Measurements from ENCODE around the gene CARMIL1. TPM values are rescaled to one million over a fixed set of nuclear protein-coding genes. Genes with fewer than 3 reads are reported as not detected.

CARMIL1 gene
- total and polyA plus RNA-seq, 10 of the 15 experiments (the other 5 are each of a cell fraction or from before 2014, with no cell fraction given), result 6.4 to 18.1 (median 10.3) TPM

DNA sequence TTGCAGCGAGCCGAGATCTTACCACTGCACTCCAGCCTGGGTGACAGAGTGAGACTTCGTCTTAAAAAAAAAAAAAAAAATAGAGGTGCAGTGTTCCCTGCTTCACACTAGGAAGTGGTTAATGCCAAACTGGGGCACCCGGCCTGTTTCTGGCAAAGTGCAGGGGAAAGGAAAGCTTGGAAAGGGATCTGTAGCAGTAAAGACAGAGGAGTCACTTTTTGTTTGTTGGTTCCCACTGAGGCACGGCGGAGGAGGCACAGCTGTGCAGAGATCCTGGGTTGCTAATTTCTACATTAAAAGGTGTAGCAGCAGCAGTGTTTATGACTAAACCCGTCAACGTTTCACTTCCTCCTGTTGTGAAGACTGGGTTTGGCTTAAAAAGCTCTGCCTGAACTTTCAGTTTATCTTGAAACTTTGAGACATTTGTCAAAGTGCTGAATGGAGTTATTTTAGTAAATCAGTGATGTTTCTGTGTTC is 125.6 kb downstream of the CARMIL1 start (continued):
- TF ChIP-seq MYC (IDR thresholded peaks at IDR 0.05; ENCODE audit: insufficient read depth, insufficient read length, insufficient replicate concordance, low read length, severe bottlenecking) (no peak), BACH1 (IDR thresholded peaks at IDR 0.05; ENCODE audit: borderline replicate concordance) (peak; percentile 80; the same call in 1 of the 2 replicates), ATF7 (IDR thresholded peaks at IDR 0.05; ENCODE audit: low read depth) (peak; percentile 75), POLR2A (IDR thresholded peaks at IDR 0.05; ENCODE audit: low read depth, low read length) (0 out of 2 replicates have a peak, but pooled peaks have one; percentile 42), TBL1XR1 (IDR thresholded peaks at IDR 0.05; ENCODE audit: low read depth, low read length) (no peak), ZNF622 (IDR thresholded peaks at IDR 0.05) (no peak), ZNF274 (IDR thresholded peaks at IDR 0.05; ENCODE audit: insufficient read depth, insufficient read length) (no peak), WRNIP1 (IDR thresholded peaks at IDR 0.05; ENCODE audit: borderline replicate concordance, low read depth, low read length) (no peak), CBX5 (IDR thresholded peaks at IDR 0.05; ENCODE audit: low read depth) (peak; percentile 25; the same call in 1 of the 2 replicates), NBN (IDR thresholded peaks at IDR 0.05) (peak; percentile 87; the same call in 1 of the 2 replicates), PAX5 (IDR thresholded peaks at IDR 0.05; ENCODE audit: borderline replicate concordance, low read depth, low read length) (peak; percentile 72; the same call in 1 of the 2 replicates), IRF4 (IDR thresholded peaks at IDR 0.05; ENCODE audit: low read depth, low read length) (peak; percentile 85), TCF7 (IDR thresholded peaks at IDR 0.05; ENCODE audit: borderline replicate concordance) (no peak), DPF2 (IDR thresholded peaks at IDR 0.05) (peak; percentile 82), PBX3 (IDR thresholded peaks at IDR 0.05; ENCODE audit: insufficient replicate concordance, low read depth, low read length) (peak; percentile 57), TCF3 (IDR thresholded peaks at IDR 0.05; ENCODE audit: borderline replicate concordance, insufficient read depth, low read depth, low read length) (peak; percentile 87)
- TF ChIP-seq, protein P1, sequence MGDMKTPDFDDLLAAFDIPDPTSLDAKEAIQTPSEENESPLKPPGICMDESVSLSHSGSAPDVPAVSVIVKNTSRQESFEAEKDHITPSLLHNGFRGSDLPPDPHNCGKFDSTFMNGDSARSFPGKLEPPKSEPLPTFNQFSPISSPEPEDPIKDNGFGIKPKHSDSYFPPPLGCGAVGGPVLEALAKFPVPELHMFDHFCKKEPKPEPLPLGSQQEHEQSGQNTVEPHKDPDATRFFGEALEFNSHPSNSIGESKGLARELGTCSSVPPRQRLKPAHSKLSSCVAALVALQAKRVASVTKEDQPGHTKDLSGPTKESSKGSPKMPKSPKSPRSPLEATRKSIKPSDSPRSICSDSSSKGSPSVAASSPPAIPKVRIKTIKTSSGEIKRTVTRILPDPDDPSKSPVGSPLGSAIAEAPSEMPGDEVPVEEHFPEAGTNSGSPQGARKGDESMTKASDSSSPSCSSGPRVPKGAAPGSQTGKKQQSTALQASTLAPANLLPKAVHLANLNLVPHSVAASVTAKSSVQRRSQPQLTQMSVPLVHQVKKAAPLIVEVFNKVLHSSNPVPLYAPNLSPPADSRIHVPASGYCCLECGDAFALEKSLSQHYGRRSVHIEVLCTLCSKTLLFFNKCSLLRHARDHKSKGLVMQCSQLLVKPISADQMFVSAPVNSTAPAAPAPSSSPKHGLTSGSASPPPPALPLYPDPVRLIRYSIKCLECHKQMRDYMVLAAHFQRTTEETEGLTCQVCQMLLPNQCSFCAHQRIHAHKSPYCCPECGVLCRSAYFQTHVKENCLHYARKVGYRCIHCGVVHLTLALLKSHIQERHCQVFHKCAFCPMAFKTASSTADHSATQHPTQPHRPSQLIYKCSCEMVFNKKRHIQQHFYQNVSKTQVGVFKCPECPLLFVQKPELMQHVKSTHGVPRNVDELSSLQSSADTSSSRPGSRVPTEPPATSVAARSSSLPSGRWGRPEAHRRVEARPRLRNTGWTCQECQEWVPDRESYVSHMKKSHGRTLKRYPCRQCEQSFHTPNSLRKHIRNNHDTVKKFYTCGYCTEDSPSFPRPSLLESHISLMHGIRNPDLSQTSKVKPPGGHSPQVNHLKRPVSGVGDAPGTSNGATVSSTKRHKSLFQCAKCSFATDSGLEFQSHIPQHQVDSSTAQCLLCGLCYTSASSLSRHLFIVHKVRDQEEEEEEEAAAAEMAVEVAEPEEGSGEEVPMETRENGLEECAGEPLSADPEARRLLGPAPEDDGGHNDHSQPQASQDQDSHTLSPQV (IDR thresholded peaks at IDR 0.05), result no peak
